Neutrophil (primary cell): ENCODE results near the gene LRFN3.

Experiments used
- H3K27ac ChIP-seq: fragments of 200-600 bp; sonication (generic); 2 replicates; pipeline ENCODE4 v1.5.1; 2016; ENCODE audit warnings: mild to moderate bottlenecking, moderate library complexity
- H3K27me3 ChIP-seq: fragments of 200-600 bp; sonication (generic); 2 replicates; pipeline ENCODE4 v1.6.0; 2016; ENCODE audit warnings: mild to moderate bottlenecking
- H3K36me3 ChIP-seq: fragments of 200-600 bp; sonication (generic); 2 replicates; pipeline ENCODE4 v1.5.1; 2017
- H3K4me1 ChIP-seq, 2 experiments: fragments of 200-600 bp in 1 of 2; sonication (generic) in 1 of 2; 1 replicate in 1 of 2; 2 replicates in 1 of 2; pipeline versions ENCODE4 v1.5.1 to v1.6.1; 2013 to 2016; ENCODE audit warnings: low read depth in 1 of 2, low read length in 1 of 2, mild to moderate bottlenecking in 1 of 2, moderate library complexity in 1 of 2; ENCODE audit not compliant: control insufficient read depth in 1 of 2, insufficient read depth in 1 of 2
- H3K4me3 ChIP-seq, 2 experiments: fragments of 200-600 bp in 1 of 2; sonication (generic) in 1 of 2; 1 replicate in 1 of 2; 2 replicates in 1 of 2; pipeline ENCODE4 v1.5.1; 2013 to 2016; ENCODE audit warnings: low read depth in 1 of 2, low read length in 1 of 2, mild to moderate bottlenecking in 1 of 2, moderate library complexity in 1 of 2
- H3K9me3 ChIP-seq: fragments of 200-600 bp; sonication (generic); 2 replicates; pipeline ENCODE4 v1.5.1; 2016
- CTCF ChIP-seq: fragments of 200-600 bp; sonication (generic); IDR thresholded peaks from 2 replicates; pipeline ENCODE4 v1.5.1; 2016; ENCODE audit warnings: antibody characterized with exemption

The LRFN3 gene

GRCh38 chr19:35960432-35960972 lies 24.3 kb downstream of the LRFN3 start:
- TF ChIP-seq CTCF, result no peak
- H3K9me3 ChIP-seq, result no peaks in the 10 kb centered on the region
- no peaks in the 10 kb centered on the region for H3K36me3 ChIP-seq
- no peak overlapping the region for H3K4me3 ChIP-seq
- peaks cover 42 to 43% of the 10 kb centered on the region in 2 experiments for H3K4me1 ChIP-seq
- H3K27ac ChIP-seq, result no peak overlapping the region
- H3K27me3 ChIP-seq, result peaks cover 74% of the 10 kb centered on the region

- no peak for TF ChIP-seq CTCF
- Histone ChIP-seq H3K4me3 (no peak overlapping the region), H3K4me1 (peaks cover 13 to 14% of the 10 kb centered on the region in 2 experiments)
Measured at GRCh38 chr19:35963514-35963913, 27.3 kb downstream of the LRFN3 start.

GRCh38 chr19:35966771-35967170 lies 30.6 kb downstream of the LRFN3 start:
- no peak overlapping the region for H3K27ac ChIP-seq
- TF ChIP-seq CTCF, result no peak

More at GRCh38 chr19:35963514-35963913, 27.3 kb downstream of the LRFN3 start:
- peaks cover 80% of the 10 kb centered on the region for H3K27me3 ChIP-seq
- H3K9me3 ChIP-seq, result no peaks in the 10 kb centered on the region
- no peak overlapping the region for H3K27ac ChIP-seq
- H3K36me3 ChIP-seq, result no peaks in the 10 kb centered on the region

GRCh38 chr19:35973487-35973886 lies 37.3 kb downstream of the LRFN3 start:
- peaks cover 48% of the 10 kb centered on the region for H3K27me3 ChIP-seq
- H3K27ac ChIP-seq, result no peak overlapping the region
- no peaks in the 10 kb centered on the region for H3K36me3 ChIP-seq
- H3K4me1 ChIP-seq, result no peaks in the 10 kb centered on the region
- no peak for TF ChIP-seq CTCF
- no peak overlapping the region for H3K4me3 ChIP-seq
- H3K9me3 ChIP-seq, result no peaks in the 10 kb centered on the region

More at GRCh38 chr19:35966771-35967170, 30.6 kb downstream of the LRFN3 start:
- Histone ChIP-seq H3K36me3 (no peaks in the 10 kb centered on the region), H3K4me1 (no peaks in the 10 kb centered on the region), H3K27me3 (peaks cover 63% of the 10 kb centered on the region), H3K9me3 (no peaks in the 10 kb centered on the region), H3K4me3 (no peak overlapping the region)

GRCh38 chr19:35975608-35976214 lies 39.5 kb downstream of the LRFN3 start:
- Histone ChIP-seq H3K9me3 (no peaks in the 10 kb centered on the region), H3K36me3 (no peaks in the 10 kb centered on the region), H3K27me3 (peaks cover 39% of the 10 kb centered on the region), H3K27ac (no peak overlapping the region), H3K4me1 (no peaks in the 10 kb centered on the region), H3K4me3 (no peak overlapping the region)
- TF ChIP-seq CTCF, result no peak
